SK-N-SH (cell line): ENCODE measurements around the gene B4GALNT2.

ENCODE experiments used
- CTCF ChIP-seq: fragments of 200-600 bp; sonication (generic); IDR thresholded peaks from 2 replicates; pipeline ENCODE4 v1.6.1; 2017; ENCODE audit warnings: antibody characterized with exemption, mild to moderate bottlenecking, moderate library complexity
- ELF1 ChIP-seq: IDR thresholded peaks from 2 replicates; pipeline ENCODE4 v1.4.0; 2012
- EZH2phosphoT487 ChIP-seq: fragments of 200-600 bp; sonication (generic); IDR thresholded peaks from 2 replicates; pipeline ENCODE4 v1.6.1; 2017; ENCODE audit warnings: low read depth, mixed run types, mild to moderate bottlenecking, antibody characterized with exemption, moderate library complexity, borderline replicate concordance
- FOXM1 ChIP-seq: IDR thresholded peaks from 2 replicates; pipeline ENCODE4 v1.4.0; 2012; ENCODE audit warnings: low read depth, mild to moderate bottlenecking
- JUND ChIP-seq: IDR thresholded peaks from 2 replicates; pipeline ENCODE4 v1.4.0; 2012
- MAX ChIP-seq: IDR thresholded peaks from 2 replicates; pipeline ENCODE4 v1.4.0; 2012; ENCODE audit warnings: low read depth
- RFX5 ChIP-seq: IDR thresholded peaks from 2 replicates; pipeline ENCODE4 v1.6.1; 2012; ENCODE audit warnings: mild to moderate bottlenecking, improper control_type of control experiment, low read length
- SMC3 ChIP-seq: IDR thresholded peaks from 2 replicates; pipeline ENCODE4 v1.6.1; 2012; ENCODE audit warnings: low read depth, low read length, improper control_type of control experiment
- TCF12 ChIP-seq: IDR thresholded peaks from 2 replicates; pipeline ENCODE4 v1.4.0; 2012
- TEAD4 ChIP-seq: IDR thresholded peaks from 2 replicates; pipeline ENCODE4 v1.4.0; 2012; ENCODE audit warnings: mild to moderate bottlenecking, borderline replicate concordance; ENCODE audit not compliant: insufficient read depth
- USF2 ChIP-seq: fragments of 150-350 bp; IDR thresholded peaks from 2 replicates; pipeline ENCODE4 v1.6.1; 2017; ENCODE audit warnings: antibody characterized with exemption, low read length, low read depth, borderline replicate concordance

- TF ChIP-seq EZH2phosphoT487 = no peak
- no peak for TF ChIP-seq CTCF
- no peak for TF ChIP-seq RFX5
- TF ChIP-seq JUND = no peak
- TF ChIP-seq MAX = no peak
- TF ChIP-seq SMC3 = no peak
- TF ChIP-seq USF2 = no peak
- TF ChIP-seq ELF1 = no peak
- TF ChIP-seq FOXM1 = no peak
- TF ChIP-seq TCF12 = no peak
- no peak for TF ChIP-seq TEAD4
These were observed 48.5 kb downstream of the B4GALNT2 start for GRCh38 chr17:49180998-49181635.
